K562 (cell line): ENCODE measurements around the gene RREB1. TPM values are rescaled to one million over a fixed set of nuclear protein-coding genes. Genes with fewer than 3 reads are reported as not detected.
A peak's percentile ranks its signal among the peaks of the same experiment; 100 is the strongest.

Source experiments
- ATAC-seq: fragments of 200-7000 bp; cut with Tn5 transposase; 3 replicates; pipeline ENCODE4 v1.9.1; 2020; ENCODE audit warnings: moderate library complexity
- BruUV-seq: library from RNA; stranded (reverse); fragments of 400-500 nt; replicated peaks from 2 replicates; lab custom pipeline; 2021; lab: Mats Ljungman, UMichigan
- CTCF ChIA-PET: fragments of 300-600 bp; formaldehyde crosslinking; extraction: SDS; loops from one replicate; lab custom pipeline; 2021; ENCODE audit warnings: low intra/inter-chr PET ratio; lab: Yijun Ruan, JAX
- POLR2A ChIA-PET: fragments of 300-600, 350-650 bp; sonication (Branson Sonifier 250); formaldehyde crosslinking; extraction: SDS; loops from one replicate; lab custom pipeline; 2021; ENCODE audit warnings: antibody characterized with exemption, inconsistent platforms; lab: Yijun Ruan, JAX
- DNase-seq, 4 experiments: peaks; one replicate each; pipeline versions ENCODE4 v3.0.0 to v3.0.0-alpha.2; 2011 to 2018; ENCODE audit warnings: low spot score in 3 of 4, mixed read lengths in 3 of 4; ENCODE audit errors: extremely low read depth in 1 of 4
- FAIRE-seq: peaks from 2 replicates; lab custom pipeline; 2011; peaks lifted over from hg19 to GRCh38; lab: Jason Lieb, UNC
- H2AFZ ChIP-seq: 2 replicates; pipeline ENCODE4 v1.6.0; 2011; ENCODE audit warnings: low read depth, low read length, control low read depth, inconsistent platforms
- H3K27ac ChIP-seq: fragments of 200-600 bp; 3 replicates; pipeline ENCODE4 v1.8.0; 2011; ENCODE audit warnings: low read depth, mild to moderate bottlenecking, control low read depth, inconsistent platforms, low read length, moderate library complexity, mixed read lengths; ENCODE audit errors: extremely low read depth
- H3K27me3 ChIP-seq, 2 experiments: fragments of 300-600 bp in 1 of 2; 2 replicates in 1 of 2; 3 replicates in 1 of 2; pipeline versions ENCODE4 v1.6.0 to v1.8.0; 2011; ENCODE audit warnings: inconsistent platforms in 2 of 2, low read length in 2 of 2, mild to moderate bottlenecking in 1 of 2, mixed read lengths in 1 of 2, moderate library complexity in 1 of 2; ENCODE audit not compliant: control insufficient read depth in 2 of 2, insufficient read depth in 2 of 2
- H3K36me3 ChIP-seq: fragments of 300-600 bp; 3 replicates; pipeline ENCODE4 v1.8.0; 2011; ENCODE audit warnings: mild to moderate bottlenecking, low read length, inconsistent platforms; ENCODE audit not compliant: control insufficient read depth, insufficient read depth
- H3K4me1 ChIP-seq, 2 experiments: fragments of 200-600 bp in 1 of 2; replicated peaks in 1 of 2; 2 replicates in 1 of 2; 3 replicates in 1 of 2; pipeline versions ENCODE4 v1.5.1 to v1.8.0; 2011; ENCODE audit warnings: inconsistent platforms in 2 of 2, low read length in 2 of 2, mild to moderate bottlenecking in 1 of 2, mixed read lengths in 1 of 2, moderate library complexity in 1 of 2; ENCODE audit not compliant: control insufficient read depth in 2 of 2, insufficient read depth in 2 of 2
- H3K4me2 ChIP-seq: 2 replicates; pipeline ENCODE4 v1.6.1; 2011; ENCODE audit warnings: low read length, control low read depth, inconsistent platforms, mixed read lengths; ENCODE audit not compliant: insufficient read depth
- H3K4me3 ChIP-seq: fragments of 200-600 bp; sonication (generic), shearing (Covaris generic); 2 replicates; pipeline ENCODE4 v1.5.1; 2016; ENCODE audit warnings: control low read depth, inconsistent platforms
- H3K79me2 ChIP-seq: fragments of 200-600 bp; 3 replicates; pipeline ENCODE4 v1.8.0; 2011; ENCODE audit warnings: low read length, inconsistent platforms; ENCODE audit not compliant: control insufficient read depth, insufficient read depth
- H3K9ac ChIP-seq, 2 experiments: 2 replicates each; pipeline versions ENCODE4 v1.6.0 to v1.6.1; 2011; ENCODE audit warnings: low read depth in 2 of 2, low read length in 2 of 2, control low read depth in 1 of 2, inconsistent platforms in 1 of 2, mild to moderate bottlenecking in 1 of 2, mixed read lengths in 1 of 2; ENCODE audit not compliant: insufficient read depth in 1 of 2
- H3K9me1 ChIP-seq: one replicate; pipeline ENCODE4 v1.6.0; 2011; ENCODE audit warnings: inconsistent platforms, mild to moderate bottlenecking, low read length, moderate library complexity; ENCODE audit not compliant: control insufficient read depth, insufficient read depth
- H3K9me3 ChIP-seq: replicated peaks from 2 replicates; pipeline ENCODE4 v1.5.1; 2011; ENCODE audit warnings: low read depth, low read length, inconsistent platforms; ENCODE audit not compliant: control insufficient read depth, insufficient read depth
- H4K20me1 ChIP-seq: replicated peaks from 2 replicates; pipeline ENCODE4 v1.6.1; 2011; ENCODE audit warnings: low read length, inconsistent platforms, mixed read lengths; ENCODE audit not compliant: control insufficient read depth, insufficient read depth
- CCAR2 ChIP-seq: fragments of 200-400 bp; formaldehyde crosslinking; IDR thresholded peaks from 2 replicates; pipeline ENCODE4 v1.6.1; 2017; ENCODE audit warnings: mild to moderate bottlenecking, low read depth, low read length
- DACH1 ChIP-seq: fragments of 450-650 bp; IDR thresholded peaks from 2 replicates; pipeline ENCODE4 v1.6.1; 2018; ENCODE audit not compliant: partially characterized antibody
- L3MBTL2 ChIP-seq: fragments of 450-650 bp; IDR thresholded peaks from 2 replicates; pipeline ENCODE4 v1.6.1; 2016; ENCODE audit warnings: mild to moderate bottlenecking, moderate library complexity
- MEF2A ChIP-seq: IDR thresholded peaks from 2 replicates; pipeline ENCODE4 v1.6.1; 2011; ENCODE audit warnings: low read depth, mild to moderate bottlenecking, low read length, moderate library complexity; ENCODE audit not compliant: control insufficient read depth
- NR2C1 ChIP-seq, 2 experiments: fragments of 450-650 bp; IDR thresholded peaks; 2 replicates each; pipeline ENCODE4 v1.6.1; 2017; ENCODE audit warnings: mild to moderate bottlenecking in 2 of 2, antibody characterized with exemption in 1 of 2, inconsistent platforms in 1 of 2, missing compliant biosample characterization in 1 of 2, missing genetic modification characterization in 1 of 2
- POLR3G ChIP-seq: IDR thresholded peaks from 2 replicates; pipeline ENCODE4 v1.6.1; 2011; ENCODE audit not compliant: insufficient read length, insufficient replicate concordance; ENCODE audit errors: extremely low read depth
- SREBF1 ChIP-seq: fragments of 150-350 bp; IDR thresholded peaks from 2 replicates; pipeline ENCODE4 v1.6.1; 2014; ENCODE audit warnings: antibody characterized with exemption, low read depth, low read length, borderline replicate concordance
- SUPT5H ChIP-seq: fragments of 450-650 bp; IDR thresholded peaks from 2 replicates; pipeline ENCODE4 v1.6.1; 2016
- TSC22D4 ChIP-seq: fragments of 450-650 bp; IDR thresholded peaks from 2 replicates; pipeline ENCODE4 v1.6.1; 2016; ENCODE audit warnings: missing genetic modification characterization, missing biosample characterization, control low read depth
- ZBTB1 ChIP-seq: sonication (generic); formaldehyde crosslinking; IDR thresholded peaks from 2 replicates; pipeline ENCODE4 v1.8.1; 2023; ENCODE audit warnings: missing genetic modification reagents, low read depth, mild to moderate bottlenecking, borderline replicate concordance
- WGBS: fragments of 100-300 bp; shearing (Covaris generic); methylation state at CpG from one replicate; pipeline ENCODE4 v1.1.6; 2016; ENCODE audit warnings: low coverage, mixed read lengths; ENCODE audit not compliant: insufficient coverage; ENCODE audit errors: missing lambda C conversion rate; 5-methylcytosine and 5-hydroxymethylcytosine counted together
- in situ Hi-C: fragments of 300-500 bp; cut with MboI; formaldehyde crosslinking; loops from 4 replicates; pipeline ENCODE4 v1.15.0; 2018; ENCODE audit warnings: inconsistent platforms, mixed read lengths
- intact Hi-C: fragments of 100-400 bp; cut with micrococcal nuclease; formaldehyde crosslinking; loops from 2 replicates; pipeline ENCODE4 v1.14.2; 2022
- polyA plus RNA-seq, 8 experiments: library from polyadenylated mRNA; depleted of rRNA in 4 of 8; stranded (reverse) in 5 of 8; unstranded in 3 of 8; fragments of >200 nt; fragmentation: Nextera tagmentation in 2 of 8; fragmentation: Illumina TruSeq in 1 of 8; extraction: Ambion mirVana in 2 of 8; extraction: Trizol in 1 of 8; gene quantifications; 2 replicates each; pipeline versions ENCODE4 v1.2.1 to v1.2.3, GENCODE V29; 2011 to 2014; ENCODE audit warnings: inconsistent platforms in 1 of 8, missing spikeins in 1 of 8
- total RNA-seq, 7 experiments: library from RNA; depleted of rRNA in 6 of 7; stranded (reverse); fragments of >200 nt in 6 of 7; fragmentation: Illumina TruSeq in 2 of 7; extraction: Trizol in 2 of 7; gene quantifications; 2 replicates each; pipeline versions ENCODE4 v1.2.1 to v1.2.3, GENCODE V29; 2011 to 2021; ENCODE audit warnings: low replicate concordance in 1 of 7
- TF ChIP-seq, protein P1 (sequence below): fragments of 250-450 bp; sonication (Bioruptor Pico); IDR thresholded peaks from 2 replicates; pipeline ENCODE4 v1.4.0; 2020
- TF ChIP-seq, protein P2 (sequence below): fragments of 450-650 bp; IDR thresholded peaks from 2 replicates; pipeline ENCODE4 v1.7.1; 2018; ENCODE audit warnings: mild to moderate bottlenecking, low read depth; ENCODE audit not compliant: partially characterized antibody

The RREB1 gene
- total and polyA plus RNA-seq, 9 of the 15 experiments (the other 6 are each of a cell fraction or from before 2014, with no cell fraction given): 3.3 to 64.2 (median 19.3) TPM

- TF ChIP-seq MEF2A: no peak
- TF ChIP-seq, all 486 proteins: peak for 0
Observed at GRCh38 chr6:7098993-7099392, 8.8 kb upstream of the RREB1 start (continued).

GRCh38 chr6:7100072-7100752, 7.5 kb upstream of the RREB1 start:
- DNase-seq (no peak), FAIRE-seq (no peak), ATAC-seq (peak; percentile 55)
- in situ Hi-C loops (no loop called here), intact Hi-C loops (no loop called here)
- Histone ChIP-seq H3K79me2 (no peaks in the 10 kb centered on the region), H3K4me2 (peak overlapping the region; percentile 48), H3K9ac (peak overlapping the region; percentile 4 to 75; a peak in 2 of 4 replicates), H3K36me3 (no peaks in the 10 kb centered on the region), H3K27me3 (no peaks in the 10 kb centered on the region), H4K20me1 (no peaks in the 10 kb centered on the region), H3K9me1 (no peaks in the 10 kb centered on the region), H2AFZ (peak overlapping the region; percentile 98), H3K4me1 (peaks cover 22 to 23% of the 10 kb centered on the region in 2 experiments), H3K4me3 (no peak overlapping the region), H3K9me3 (no peaks in the 10 kb centered on the region), H3K27ac (peak overlapping the region; percentile 4; the same call in 1 of the 3 replicates)
- BruUV-seq: no TSS peak
- CTCF ChIA-PET: no interaction called here
- WGBS: 52% methylated on average over 3 of the region's 3 CpGs
- POLR2A ChIA-PET: no interaction called here
- TF ChIP-seq POLR3G (no peak), SUPT5H (no peak), SREBF1 (no peak), ZBTB1 (CRISPR knock-in tag) (0 out of 2 replicates have a peak, but pooled peaks have one; percentile 25), DACH1 (no peak), NR2C1 (IDR thresholded peaks at IDR 0.05) (0 out of 2 replicates have a peak, but pooled peaks have one; percentile 13), NR2C1 (tag; IDR thresholded peaks at IDR 0.05) (no peak), L3MBTL2 (no peak), TSC22D4 (no peak), CCAR2 (no peak)
- TF ChIP-seq, protein P1, sequence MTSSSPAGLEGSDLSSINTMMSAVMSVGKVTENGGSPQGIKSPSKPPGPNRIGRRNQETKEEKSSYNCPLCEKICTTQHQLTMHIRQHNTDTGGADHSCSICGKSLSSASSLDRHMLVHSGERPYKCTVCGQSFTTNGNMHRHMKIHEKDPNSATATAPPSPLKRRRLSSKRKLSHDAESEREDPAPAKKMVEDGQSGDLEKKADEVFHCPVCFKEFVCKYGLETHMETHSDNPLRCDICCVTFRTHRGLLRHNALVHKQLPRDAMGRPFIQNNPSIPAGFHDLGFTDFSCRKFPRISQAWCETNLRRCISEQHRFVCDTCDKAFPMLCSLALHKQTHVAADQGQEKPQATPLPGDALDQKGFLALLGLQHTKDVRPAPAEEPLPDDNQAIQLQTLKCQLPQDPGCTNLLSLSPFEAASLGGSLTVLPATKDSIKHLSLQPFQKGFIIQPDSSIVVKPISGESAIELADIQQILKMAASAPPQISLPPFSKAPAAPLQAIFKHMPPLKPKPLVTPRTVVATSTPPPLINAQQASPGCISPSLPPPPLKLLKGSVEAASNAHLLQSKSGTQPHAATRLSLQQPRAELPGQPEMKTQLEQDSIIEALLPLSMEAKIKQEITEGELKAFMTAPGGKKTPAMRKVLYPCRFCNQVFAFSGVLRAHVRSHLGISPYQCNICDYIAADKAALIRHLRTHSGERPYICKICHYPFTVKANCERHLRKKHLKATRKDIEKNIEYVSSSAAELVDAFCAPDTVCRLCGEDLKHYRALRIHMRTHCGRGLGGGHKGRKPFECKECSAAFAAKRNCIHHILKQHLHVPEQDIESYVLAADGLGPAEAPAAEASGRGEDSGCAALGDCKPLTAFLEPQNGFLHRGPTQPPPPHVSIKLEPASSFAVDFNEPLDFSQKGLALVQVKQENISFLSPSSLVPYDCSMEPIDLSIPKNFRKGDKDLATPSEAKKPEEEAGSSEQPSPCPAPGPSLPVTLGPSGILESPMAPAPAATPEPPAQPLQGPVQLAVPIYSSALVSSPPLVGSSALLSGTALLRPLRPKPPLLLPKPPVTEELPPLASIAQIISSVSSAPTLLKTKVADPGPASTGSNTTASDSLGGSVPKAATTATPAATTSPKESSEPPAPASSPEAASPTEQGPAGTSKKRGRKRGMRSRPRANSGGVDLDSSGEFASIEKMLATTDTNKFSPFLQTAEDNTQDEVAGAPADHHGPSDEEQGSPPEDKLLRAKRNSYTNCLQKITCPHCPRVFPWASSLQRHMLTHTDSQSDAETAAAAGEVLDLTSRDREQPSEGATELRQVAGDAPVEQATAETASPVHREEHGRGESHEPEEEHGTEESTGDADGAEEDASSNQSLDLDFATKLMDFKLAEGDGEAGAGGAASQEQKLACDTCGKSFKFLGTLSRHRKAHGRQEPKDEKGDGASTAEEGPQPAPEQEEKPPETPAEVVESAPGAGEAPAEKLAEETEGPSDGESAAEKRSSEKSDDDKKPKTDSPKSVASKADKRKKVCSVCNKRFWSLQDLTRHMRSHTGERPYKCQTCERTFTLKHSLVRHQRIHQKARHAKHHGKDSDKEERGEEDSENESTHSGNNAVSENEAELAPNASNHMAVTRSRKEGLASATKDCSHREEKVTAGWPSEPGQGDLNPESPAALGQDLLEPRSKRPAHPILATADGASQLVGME (CRISPR knock-in tag): no peak
- TF ChIP-seq, protein P2, sequence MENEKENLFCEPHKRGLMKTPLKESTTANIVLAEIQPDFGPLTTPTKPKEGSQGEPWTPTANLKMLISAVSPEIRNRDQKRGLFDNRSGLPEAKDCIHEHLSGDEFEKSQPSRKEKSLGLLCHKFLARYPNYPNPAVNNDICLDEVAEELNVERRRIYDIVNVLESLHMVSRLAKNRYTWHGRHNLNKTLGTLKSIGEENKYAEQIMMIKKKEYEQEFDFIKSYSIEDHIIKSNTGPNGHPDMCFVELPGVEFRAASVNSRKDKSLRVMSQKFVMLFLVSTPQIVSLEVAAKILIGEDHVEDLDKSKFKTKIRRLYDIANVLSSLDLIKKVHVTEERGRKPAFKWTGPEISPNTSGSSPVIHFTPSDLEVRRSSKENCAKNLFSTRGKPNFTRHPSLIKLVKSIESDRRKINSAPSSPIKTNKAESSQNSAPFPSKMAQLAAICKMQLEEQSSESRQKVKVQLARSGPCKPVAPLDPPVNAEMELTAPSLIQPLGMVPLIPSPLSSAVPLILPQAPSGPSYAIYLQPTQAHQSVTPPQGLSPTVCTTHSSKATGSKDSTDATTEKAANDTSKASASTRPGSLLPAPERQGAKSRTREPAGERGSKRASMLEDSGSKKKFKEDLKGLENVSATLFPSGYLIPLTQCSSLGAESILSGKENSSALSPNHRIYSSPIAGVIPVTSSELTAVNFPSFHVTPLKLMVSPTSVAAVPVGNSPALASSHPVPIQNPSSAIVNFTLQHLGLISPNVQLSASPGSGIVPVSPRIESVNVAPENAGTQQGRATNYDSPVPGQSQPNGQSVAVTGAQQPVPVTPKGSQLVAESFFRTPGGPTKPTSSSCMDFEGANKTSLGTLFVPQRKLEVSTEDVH: no peak
